ENCODE results near the gene TAAR6. TPM values are rescaled to one million over a fixed set of nuclear protein-coding genes. Genes with fewer than 3 reads are reported as not detected.
A peak's percentile ranks its signal among the peaks of the same experiment; 100 is the strongest.
"Not testable (repeated sequence)": the region's sequence is repeated elsewhere in the genome, so short reads cannot be mapped to it uniquely, and the experiment has no call there.

The TAAR6 gene
- total RNA-seq, 1 experiment from 2014 or later: not detected

GRCh38 chr6:132598473-132598872 is 28.4 kb downstream of the TAAR6 start:
- no peaks in the 10 kb centered on the region for H3K79me1 ChIP-seq (ENCODE audit: insufficient read depth, low read depth, low read length, poor library complexity, severe bottlenecking)
- peaks cover 0 to 2% of the 10 kb centered on the region in 2 experiments; a peak in 3 of 4 replicates for H3K4me1 Mint-ChIP-seq
- TF ChIP-seq, protein P1, sequence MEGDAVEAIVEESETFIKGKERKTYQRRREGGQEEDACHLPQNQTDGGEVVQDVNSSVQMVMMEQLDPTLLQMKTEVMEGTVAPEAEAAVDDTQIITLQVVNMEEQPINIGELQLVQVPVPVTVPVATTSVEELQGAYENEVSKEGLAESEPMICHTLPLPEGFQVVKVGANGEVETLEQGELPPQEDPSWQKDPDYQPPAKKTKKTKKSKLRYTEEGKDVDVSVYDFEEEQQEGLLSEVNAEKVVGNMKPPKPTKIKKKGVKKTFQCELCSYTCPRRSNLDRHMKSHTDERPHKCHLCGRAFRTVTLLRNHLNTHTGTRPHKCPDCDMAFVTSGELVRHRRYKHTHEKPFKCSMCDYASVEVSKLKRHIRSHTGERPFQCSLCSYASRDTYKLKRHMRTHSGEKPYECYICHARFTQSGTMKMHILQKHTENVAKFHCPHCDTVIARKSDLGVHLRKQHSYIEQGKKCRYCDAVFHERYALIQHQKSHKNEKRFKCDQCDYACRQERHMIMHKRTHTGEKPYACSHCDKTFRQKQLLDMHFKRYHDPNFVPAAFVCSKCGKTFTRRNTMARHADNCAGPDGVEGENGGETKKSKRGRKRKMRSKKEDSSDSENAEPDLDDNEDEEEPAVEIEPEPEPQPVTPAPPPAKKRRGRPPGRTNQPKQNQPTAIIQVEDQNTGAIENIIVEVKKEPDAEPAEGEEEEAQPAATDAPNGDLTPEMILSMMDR (conservative IDR thresholded peaks at IDR 0.05): peak; percentile 62
- no peak overlapping the region for H4K8ac ChIP-seq (replicated peaks; ENCODE audit: insufficient read length, low read depth, low read length)
- H2BK5ac ChIP-seq (ENCODE audit: insufficient read length, low read length): no peak overlapping the region
- no peak overlapping the region for H2BK15ac ChIP-seq (ENCODE audit: low read depth, low read length)
- no peaks in the 10 kb centered on the region for H3K9me3 Mint-ChIP-seq
- no peak overlapping the region for H2BK20ac ChIP-seq (ENCODE audit: low read depth, low read length, poor library complexity, severe bottlenecking)
- H3K9me3 ChIP-seq (ENCODE audit: control insufficient read depth, low read depth, low read length): no peaks in the 10 kb centered on the region
- H2BK12ac ChIP-seq (ENCODE audit: insufficient read length, low read depth, low read length): no peak overlapping the region
- no peak overlapping the region for H3K4me3 Mint-ChIP-seq
- H2BK120ac ChIP-seq (ENCODE audit: low read depth, low read length, poor library complexity, severe bottlenecking): no peak overlapping the region
- DNase-seq: peak; percentile 61
- H3K27me3 ChIP-seq (ENCODE audit: insufficient read depth, low read length): no peaks in the 10 kb centered on the region
- no peak overlapping the region for H4K91ac ChIP-seq (ENCODE audit: insufficient read length, low read depth, low read length)
- no peak overlapping the region for H4K5ac ChIP-seq (ENCODE audit: insufficient read length, low read depth, low read length)
- no peak overlapping the region for H3K18ac ChIP-seq (ENCODE audit: insufficient read length, low read depth, low read length)
- H3K27ac ChIP-seq (ENCODE audit: insufficient read length, low read depth, low read length): no peak overlapping the region
- peaks cover 2% of the 10 kb centered on the region for H3K23me2 ChIP-seq (ENCODE audit: insufficient read length, low read depth, low read length, poor library complexity, severe bottlenecking)
- no peaks in the 10 kb centered on the region for H3K79me2 ChIP-seq (ENCODE audit: insufficient read depth, low read length)
- no peak overlapping the region for H2AFZ ChIP-seq (ENCODE audit: low read length)
- no peaks in the 10 kb centered on the region for H3K4me1 ChIP-seq (ENCODE audit: insufficient read depth, low read length)
- H4K20me1 ChIP-seq (ENCODE audit: control insufficient read depth, insufficient read depth, insufficient read length): peaks cover 3% of the 10 kb centered on the region
- H3K9ac ChIP-seq (ENCODE audit: extremely low read depth, insufficient read length, low read length): no peak overlapping the region
- H3T11ph ChIP-seq (ENCODE audit: low read length): no peak overlapping the region
- H3K23ac ChIP-seq (ENCODE audit: insufficient read length, low read depth, low read length): no peak overlapping the region
- no peak overlapping the region for H3K4ac ChIP-seq (ENCODE audit: low read depth, low read length)
- H3K27ac Mint-ChIP-seq: no peak overlapping the region
- no peak overlapping the region for H2AK5ac ChIP-seq (ENCODE audit: insufficient read length, low read length)
- no peaks in the 10 kb centered on the region for H3K27me3 Mint-ChIP-seq (ENCODE audit: low read depth)
- no peak overlapping the region for H3K56ac ChIP-seq (ENCODE audit: insufficient read length, low read depth, low read length)
- no peak overlapping the region for H3K4me2 ChIP-seq (ENCODE audit: insufficient read depth, insufficient read length, low read length)
- H3K36me3 Mint-ChIP-seq (ENCODE audit: insufficient read depth in 1 of 3, low read depth in 3 of 3): no peaks in the 10 kb centered on the region
- WGBS (ENCODE audit: extremely low coverage, insufficient read length, low lambda C conversion rate): no CpG with 5 or more reads among the region's 3 CpGs
- H3K14ac ChIP-seq (ENCODE audit: insufficient read depth, low read length): no peak overlapping the region

- H3K4ac ChIP-seq (ENCODE audit: low read depth, low read length); H3K9me3 Mint-ChIP-seq; DNase-seq; H3K4me1 Mint-ChIP-seq; H4K91ac ChIP-seq (ENCODE audit: insufficient read length, low read depth, low read length); H3K4me2 ChIP-seq (ENCODE audit: insufficient read depth, insufficient read length, low read length); H3K9ac ChIP-seq (ENCODE audit: extremely low read depth, insufficient read length, low read length); H2BK20ac ChIP-seq (ENCODE audit: low read depth, low read length, poor library complexity, severe bottlenecking); H4K20me1 ChIP-seq (ENCODE audit: control insufficient read depth, insufficient read depth, insufficient read length); H2AK5ac ChIP-seq (ENCODE audit: insufficient read length, low read length); H3K27ac Mint-ChIP-seq; H2AFZ ChIP-seq (ENCODE audit: low read length); H3K36me3 Mint-ChIP-seq (ENCODE audit: insufficient read depth in 1 of 3, low read depth in 3 of 3); H3K4me1 ChIP-seq (ENCODE audit: insufficient read depth, low read length); H4K5ac ChIP-seq (ENCODE audit: insufficient read length, low read depth, low read length); H2BK12ac ChIP-seq (ENCODE audit: insufficient read length, low read depth, low read length); H3K27me3 ChIP-seq (ENCODE audit: insufficient read depth, low read length); H3K9me3 ChIP-seq (ENCODE audit: control insufficient read depth, low read depth, low read length); H3K4me3 Mint-ChIP-seq; H3K23ac ChIP-seq (ENCODE audit: insufficient read length, low read depth, low read length); H2BK120ac ChIP-seq (ENCODE audit: low read depth, low read length, poor library complexity, severe bottlenecking); H3K14ac ChIP-seq (ENCODE audit: insufficient read depth, low read length); H4K8ac ChIP-seq (replicated peaks; ENCODE audit: insufficient read length, low read depth, low read length); H3K18ac ChIP-seq (ENCODE audit: insufficient read length, low read depth, low read length); H3T11ph ChIP-seq (ENCODE audit: low read length); H3K27ac ChIP-seq (ENCODE audit: insufficient read length, low read depth, low read length); H2BK5ac ChIP-seq (ENCODE audit: insufficient read length, low read length); H3K27me3 Mint-ChIP-seq (ENCODE audit: low read depth); H3K79me1 ChIP-seq (ENCODE audit: insufficient read depth, low read depth, low read length, poor library complexity, severe bottlenecking); H3K79me2 ChIP-seq (ENCODE audit: insufficient read depth, low read length); H3K23me2 ChIP-seq (ENCODE audit: insufficient read length, low read depth, low read length, poor library complexity, severe bottlenecking); H3K56ac ChIP-seq (ENCODE audit: insufficient read length, low read depth, low read length); H2BK15ac ChIP-seq (ENCODE audit: low read depth, low read length): not testable (repeated sequence)
These were observed 30.8 kb downstream of the TAAR6 start for GRCh38 chr6:132600900-132601299.

All from H9 (cell line).